Activated CD8-positive, alpha-beta T cell treated with anti-CD3 and anti-CD28 coated beads, Interleukin-2, amount 10 ng/mL, durations not matched to agents 7 days and 5 days (primary cell): ENCODE results near the gene LONP2. TPM values are rescaled to one million over a fixed set of nuclear protein-coding genes. Genes with fewer than 3 reads are reported as not detected.

ENCODE experiments used
- ATAC-seq: fragments of 150-1000 bp; cut with Tn5 transposase; one replicate; pipeline ENCODE4 v1.10.0; 2021; ENCODE audit warnings: moderate library complexity
- CTCF ChIA-PET: fragments of 350-600 bp; sonication (Branson Sonifier 250); formaldehyde crosslinking; loops from one replicate; lab custom pipeline; 2021; ENCODE audit warnings: antibody characterized with exemption; lab: Charles Lee
- POLR2A ChIA-PET: fragments of 350-600 bp; sonication (Branson Sonifier 250); formaldehyde crosslinking; loops from one replicate; lab custom pipeline; 2021; ENCODE audit warnings: antibody characterized with exemption; lab: Charles Lee
- DNase-seq: peaks from one replicate; pipeline ENCODE4 v3.0.0-alpha.2; 2020
- H3K27ac Mint-ChIP-seq: one replicate; pipeline ENCODE4 v1.8.0; 2021; ENCODE audit warnings: mild to moderate bottlenecking, mixed read lengths
- H3K27me3 Mint-ChIP-seq: one replicate; pipeline ENCODE4 v1.8.0; 2021; ENCODE audit warnings: low read depth, mixed read lengths
- H3K36me3 Mint-ChIP-seq: one replicate; pipeline ENCODE4 v1.8.0; 2021; ENCODE audit warnings: low read depth, mixed read lengths
- H3K4me1 Mint-ChIP-seq: one replicate; pipeline ENCODE4 v1.8.0; 2021; ENCODE audit warnings: low read depth, mixed read lengths
- H3K4me3 Mint-ChIP-seq: one replicate; pipeline ENCODE4 v1.8.0; 2021; ENCODE audit warnings: mild to moderate bottlenecking, mixed read lengths
- H3K9me3 Mint-ChIP-seq: one replicate; pipeline ENCODE4 v1.8.0; 2022; ENCODE audit warnings: mixed read lengths; ENCODE audit not compliant: insufficient read depth
- total RNA-seq, 2 experiments: library from RNA; stranded (reverse); gene quantifications; one replicate each; pipeline ENCODE4 v1.2.3, GENCODE V29; 2021

LONP2 gene, protein sequence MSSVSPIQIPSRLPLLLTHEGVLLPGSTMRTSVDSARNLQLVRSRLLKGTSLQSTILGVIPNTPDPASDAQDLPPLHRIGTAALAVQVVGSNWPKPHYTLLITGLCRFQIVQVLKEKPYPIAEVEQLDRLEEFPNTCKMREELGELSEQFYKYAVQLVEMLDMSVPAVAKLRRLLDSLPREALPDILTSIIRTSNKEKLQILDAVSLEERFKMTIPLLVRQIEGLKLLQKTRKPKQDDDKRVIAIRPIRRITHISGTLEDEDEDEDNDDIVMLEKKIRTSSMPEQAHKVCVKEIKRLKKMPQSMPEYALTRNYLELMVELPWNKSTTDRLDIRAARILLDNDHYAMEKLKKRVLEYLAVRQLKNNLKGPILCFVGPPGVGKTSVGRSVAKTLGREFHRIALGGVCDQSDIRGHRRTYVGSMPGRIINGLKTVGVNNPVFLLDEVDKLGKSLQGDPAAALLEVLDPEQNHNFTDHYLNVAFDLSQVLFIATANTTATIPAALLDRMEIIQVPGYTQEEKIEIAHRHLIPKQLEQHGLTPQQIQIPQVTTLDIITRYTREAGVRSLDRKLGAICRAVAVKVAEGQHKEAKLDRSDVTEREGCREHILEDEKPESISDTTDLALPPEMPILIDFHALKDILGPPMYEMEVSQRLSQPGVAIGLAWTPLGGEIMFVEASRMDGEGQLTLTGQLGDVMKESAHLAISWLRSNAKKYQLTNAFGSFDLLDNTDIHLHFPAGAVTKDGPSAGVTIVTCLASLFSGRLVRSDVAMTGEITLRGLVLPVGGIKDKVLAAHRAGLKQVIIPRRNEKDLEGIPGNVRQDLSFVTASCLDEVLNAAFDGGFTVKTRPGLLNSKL
- 10 to 100 TPM; 54.2 to 54.5 TPM for total RNA-seq

DNA sequence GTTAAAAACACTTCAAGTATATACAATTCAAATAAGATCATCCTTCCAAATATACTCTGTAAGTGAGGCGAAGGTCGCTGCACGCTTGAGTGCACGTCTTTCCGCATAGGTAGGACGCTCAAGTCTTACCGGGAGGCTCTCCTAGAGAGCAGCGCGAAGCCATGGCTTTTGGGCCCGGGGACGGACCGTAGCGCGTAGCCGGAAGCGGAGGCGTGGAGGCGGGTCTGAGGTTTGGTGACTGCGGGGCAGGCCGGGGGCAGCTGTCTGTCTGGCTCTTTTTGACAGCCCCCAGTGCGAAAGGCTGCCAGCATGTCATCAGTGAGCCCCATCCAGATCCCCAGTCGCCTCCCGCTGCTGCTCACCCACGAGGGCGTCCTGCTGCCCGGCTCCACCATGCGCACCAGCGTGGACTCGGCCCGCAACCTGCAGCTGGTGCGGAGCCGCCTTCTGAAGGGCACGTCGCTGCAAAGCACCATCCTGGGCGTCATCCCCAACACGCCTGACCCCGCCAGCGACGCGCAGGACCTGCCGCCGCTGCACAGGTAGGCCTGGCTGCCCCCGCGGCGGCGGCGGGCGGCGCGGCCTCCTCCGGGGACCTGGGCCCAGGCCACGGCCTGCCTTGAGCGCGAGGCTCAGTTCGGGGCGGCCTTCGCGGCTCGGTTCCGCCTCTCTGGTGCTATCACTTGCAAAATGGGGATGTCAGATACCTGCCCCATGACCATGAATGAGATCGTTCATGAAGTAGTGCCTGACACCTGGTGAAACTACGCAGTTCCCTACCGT is at the start of gene LONP2:
Gene LONP2, plus strand, starts transcription at position 221 of the 783 bp plus-strand sequence. Its CDS starts 89 bp downstream, at position 310.
- Mint-ChIP-seq H3K27ac (peak within 1 kb of the TSS; percentile 91), H3K9me3 (no peaks in the 10 kb centered on the region), H3K4me1 (peaks cover 31% of the 10 kb centered on the region), H3K27me3 (no peaks in the 10 kb centered on the region), H3K36me3 (peaks cover 10% of the 10 kb centered on the region), H3K4me3 (peak within 1 kb of the TSS; percentile 89)
- DNase-seq (peak; percentile 93), ATAC-seq (peak; percentile 94)
- CTCF ChIA-PET = interaction anchor here (1.2 to 1.3 kb wide), 3 partner anchors 13 to 385 kb away, joined by 3 to 7 read pairs (median 4); no protein-coding TSS in a partner anchor
- POLR2A ChIA-PET = interaction anchor here (0.5 to 1.2 kb wide), 3 partner anchors 11 to 357 kb away, joined by 3 to 6 read pairs (median 3); no protein-coding TSS in a partner anchor

- no peak for ATAC-seq
- ChIA-PET CTCF (no interaction called here), POLR2A (no interaction called here)
- Mint-ChIP-seq H3K27ac (no peak overlapping the region), H3K36me3 (no peaks in the 10 kb centered on the region), H3K4me3 (no peak overlapping the region), H3K27me3 (peaks cover 2% of the 10 kb centered on the region), H3K4me1 (no peaks in the 10 kb centered on the region), H3K9me3 (no peaks in the 10 kb centered on the region)
- DNase-seq = no peak
Measured at GRCh38 chr16:48194828-48195556, 49.1 kb upstream of the LONP2 start.

DNA sequence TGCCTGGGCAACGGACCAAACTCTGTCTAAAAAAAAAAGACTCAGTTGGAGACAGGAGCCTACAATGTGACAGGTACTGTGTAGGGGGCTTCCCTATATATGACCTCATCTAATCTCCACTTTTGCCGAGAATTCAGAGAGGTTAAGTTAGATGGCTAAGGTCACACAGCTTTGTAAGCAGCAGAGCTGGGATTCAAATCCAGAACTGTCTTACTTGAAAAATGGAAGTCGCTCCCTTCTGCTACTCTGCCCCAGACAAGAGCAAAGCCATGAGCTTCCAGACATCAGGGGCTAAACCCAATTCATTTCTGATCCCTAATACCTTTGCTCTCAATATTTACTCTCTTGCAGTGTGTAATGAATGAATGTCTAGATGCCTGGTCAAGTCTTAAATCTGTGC is 46.8 kb upstream of the LONP2 start:
- CTCF ChIA-PET = no interaction called here
- no peaks in the 10 kb centered on the region for H3K4me1 Mint-ChIP-seq
- H3K27me3 Mint-ChIP-seq = peaks cover 4% of the 10 kb centered on the region
- POLR2A ChIA-PET = no interaction called here
- H3K27ac Mint-ChIP-seq = no peak overlapping the region
- ATAC-seq (no peak), DNase-seq (no peak)
- H3K36me3 Mint-ChIP-seq = no peaks in the 10 kb centered on the region
- no peak overlapping the region for H3K4me3 Mint-ChIP-seq
- no peaks in the 10 kb centered on the region for H3K9me3 Mint-ChIP-seq

GRCh38 chr16:48201515-48202201 is 42.4 kb upstream of the LONP2 start:
- no peaks in the 10 kb centered on the region for H3K4me1 Mint-ChIP-seq
- ChIA-PET POLR2A (no interaction called here), CTCF (no interaction called here)
- H3K27me3 Mint-ChIP-seq = peaks cover 4% of the 10 kb centered on the region
- no peak overlapping the region for H3K27ac Mint-ChIP-seq
- no peak for ATAC-seq
- H3K4me3 Mint-ChIP-seq = no peak overlapping the region
- no peak for DNase-seq
- no peaks in the 10 kb centered on the region for H3K9me3 Mint-ChIP-seq
- no peaks in the 10 kb centered on the region for H3K36me3 Mint-ChIP-seq

- POLR2A ChIA-PET = no interaction called here
- no peaks in the 10 kb centered on the region for H3K4me1 Mint-ChIP-seq
- no peaks in the 10 kb centered on the region for H3K36me3 Mint-ChIP-seq
- DNase-seq (no peak), ATAC-seq (no peak)
- peaks cover 2% of the 10 kb centered on the region for H3K27me3 Mint-ChIP-seq
- CTCF ChIA-PET = no interaction called here
- no peaks in the 10 kb centered on the region for H3K9me3 Mint-ChIP-seq
- H3K27ac Mint-ChIP-seq = no peak overlapping the region
- H3K4me3 Mint-ChIP-seq = no peak overlapping the region
Measured at GRCh38 chr16:48203974-48204824, 39.9 kb upstream of the LONP2 start.

DNA sequence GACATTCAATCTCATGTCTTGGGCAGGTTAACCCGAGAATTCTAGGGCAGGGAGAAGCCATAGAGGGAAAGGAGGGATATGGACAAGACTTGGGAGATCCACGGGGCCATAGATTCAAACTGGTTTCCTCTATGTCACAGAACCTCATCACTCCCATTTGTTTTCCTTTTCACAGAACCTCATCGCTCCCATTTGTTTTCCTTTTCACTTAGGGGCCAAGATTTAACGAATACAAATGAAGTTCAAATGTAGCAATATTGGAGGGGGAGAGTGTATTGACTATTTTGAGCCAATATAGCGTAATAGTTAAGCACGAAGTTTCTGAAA is 39.3 kb upstream of the LONP2 start:
- H3K9me3 Mint-ChIP-seq = no peaks in the 10 kb centered on the region
- POLR2A ChIA-PET = no interaction called here
- peaks cover 2% of the 10 kb centered on the region for H3K27me3 Mint-ChIP-seq
- no peak for ATAC-seq
- no peaks in the 10 kb centered on the region for H3K36me3 Mint-ChIP-seq
- H3K27ac Mint-ChIP-seq = no peak overlapping the region
- CTCF ChIA-PET = no interaction called here
- no peak overlapping the region for H3K4me3 Mint-ChIP-seq
- no peak for DNase-seq
- H3K4me1 Mint-ChIP-seq = no peaks in the 10 kb centered on the region

DNA sequence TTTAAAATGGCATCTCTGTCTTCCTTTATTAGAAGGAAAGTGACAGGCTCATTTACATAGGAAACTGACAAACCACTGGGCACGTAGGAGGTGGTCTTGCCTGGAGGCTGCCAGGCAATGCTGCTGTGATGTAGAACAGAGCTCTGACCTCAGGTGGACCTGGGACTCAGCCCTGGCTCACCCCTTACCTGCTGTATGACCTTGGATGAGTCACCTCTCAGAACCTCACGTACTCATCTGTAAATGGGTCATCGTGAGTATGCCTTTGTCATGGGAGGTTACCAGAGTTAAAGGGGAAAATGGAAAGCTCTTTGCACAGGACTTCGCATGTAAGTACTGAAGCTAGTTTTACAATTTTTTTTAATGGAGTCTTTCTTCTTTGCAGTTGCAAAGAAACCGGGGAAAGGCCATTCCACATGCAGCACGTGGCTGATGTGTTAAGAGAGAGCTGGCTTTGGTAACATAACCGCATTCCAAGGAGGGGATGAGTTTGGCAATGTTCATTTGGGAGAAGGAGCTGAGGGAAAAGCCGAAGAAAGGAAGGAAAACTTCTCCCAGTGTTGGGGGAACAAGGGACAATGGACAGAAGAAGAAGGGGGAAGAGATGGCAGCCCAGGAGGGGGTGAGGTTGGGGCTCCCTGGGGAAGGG is 37.4 kb upstream of the LONP2 start:
- DNase-seq = no peak
- CTCF ChIA-PET = no interaction called here

DNA sequence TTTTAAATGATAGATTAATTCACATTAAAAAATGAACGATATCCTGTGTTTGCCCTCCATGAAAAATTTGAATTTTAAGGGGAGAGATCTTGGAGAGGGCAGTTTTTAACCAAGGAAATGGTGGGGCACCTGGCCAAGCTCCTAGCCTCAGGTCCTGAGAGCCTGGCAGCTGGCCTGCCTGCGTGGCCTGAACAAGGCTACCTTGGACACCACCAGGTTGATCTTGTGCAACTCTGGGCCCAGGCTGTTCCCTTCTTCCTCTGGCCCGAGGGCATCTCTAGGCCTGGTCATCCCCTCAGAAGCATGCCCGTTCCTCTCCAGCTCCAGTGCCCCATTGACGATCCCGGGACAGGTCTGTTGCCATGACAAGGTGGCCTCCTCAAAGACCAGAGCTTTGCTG is 33.4 kb upstream of the LONP2 start:
- no peak overlapping the region for H3K27ac Mint-ChIP-seq
- DNase-seq (no peak), ATAC-seq (no peak)
- H3K4me3 Mint-ChIP-seq = no peak overlapping the region
- H3K9me3 Mint-ChIP-seq = no peaks in the 10 kb centered on the region
- POLR2A ChIA-PET = no interaction called here
- CTCF ChIA-PET = no interaction called here
- H3K27me3 Mint-ChIP-seq = peaks cover 2% of the 10 kb centered on the region
- H3K36me3 Mint-ChIP-seq = no peaks in the 10 kb centered on the region
- no peaks in the 10 kb centered on the region for H3K4me1 Mint-ChIP-seq

More for the DNA sequence above, 37.4 kb upstream of the LONP2 start:
- Mint-ChIP-seq H3K4me3 (no peak overlapping the region), H3K36me3 (no peaks in the 10 kb centered on the region), H3K27ac (no peak overlapping the region), H3K27me3 (no peaks in the 10 kb centered on the region), H3K4me1 (no peaks in the 10 kb centered on the region), H3K9me3 (no peaks in the 10 kb centered on the region)
- POLR2A ChIA-PET = no interaction called here
- ATAC-seq = no peak

DNA sequence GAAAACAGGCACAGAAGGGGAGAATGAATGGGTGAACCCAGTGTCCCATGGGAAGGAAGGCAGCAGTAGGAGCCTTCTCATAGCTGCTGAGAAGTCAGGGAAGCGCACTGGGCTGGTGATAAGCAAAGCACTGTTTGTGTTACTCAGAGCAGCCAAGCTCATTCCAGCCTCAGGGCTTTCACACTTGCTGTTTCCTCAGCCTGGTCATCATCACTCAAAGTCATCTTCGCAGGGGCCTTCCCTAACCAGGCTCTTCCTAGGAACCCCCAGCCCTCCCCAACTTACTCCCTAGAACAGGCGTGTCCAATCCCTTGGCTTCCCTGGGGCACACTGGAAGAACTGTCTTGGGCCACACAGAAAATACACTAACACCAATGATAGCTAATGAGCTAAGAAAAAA is 32.1 kb upstream of the LONP2 start:
- no peak for ATAC-seq
- H3K27ac Mint-ChIP-seq = no peak overlapping the region
- H3K36me3 Mint-ChIP-seq = no peaks in the 10 kb centered on the region
- H3K9me3 Mint-ChIP-seq = no peaks in the 10 kb centered on the region
- no peaks in the 10 kb centered on the region for H3K4me1 Mint-ChIP-seq
- no peak overlapping the region for H3K4me3 Mint-ChIP-seq
- peaks cover 5% of the 10 kb centered on the region for H3K27me3 Mint-ChIP-seq
- POLR2A ChIA-PET = no interaction called here
- CTCF ChIA-PET = no interaction called here
- no peak for DNase-seq

- DNase-seq = no peak
- Mint-ChIP-seq H3K27me3 (peaks cover 5% of the 10 kb centered on the region), H3K27ac (no peak overlapping the region), H3K36me3 (no peaks in the 10 kb centered on the region), H3K4me1 (no peaks in the 10 kb centered on the region), H3K4me3 (no peak overlapping the region), H3K9me3 (no peaks in the 10 kb centered on the region)
- no peak for ATAC-seq
- ChIA-PET POLR2A (no interaction called here), CTCF (no interaction called here)
Measured at GRCh38 chr16:48215738-48216137, 28.4 kb upstream of the LONP2 start.
